DND-41 (cell line): ENCODE measurements around the gene SLC27A4.

Source experiments
- CTCF ChIP-seq: IDR thresholded peaks from 2 replicates; pipeline ENCODE4 v1.5.1; 2012; ENCODE audit warnings: borderline replicate concordance, low read length, moderate library complexity, mild to moderate bottlenecking; ENCODE audit not compliant: poor library complexity, severe bottlenecking; ENCODE audit errors: extremely low read depth
- EZH2 ChIP-seq: IDR thresholded peaks from 3 replicates; pipeline ENCODE4 v1.6.1; 2012; ENCODE audit warnings: borderline replicate concordance, low read depth, mild to moderate bottlenecking, moderate library complexity, low read length, inconsistent platforms; ENCODE audit not compliant: severe bottlenecking

- TF ChIP-seq CTCF (no peak), EZH2 (no peak)
Observed at GRCh38 chr9:128314697-128315096, 25.6 kb upstream of the SLC27A4 start.
